Stimulated activated CD8-positive, alpha-beta memory T cell treated with anti-CD3 and anti-CD28 coated beads, Interleukin-7, amount 100 ng/mL, for 1 hour (primary cell): ENCODE data around the gene NCF1.
"Not testable (repeated sequence)": the region's sequence is repeated elsewhere in the genome, so short reads cannot be mapped to it uniquely, and the experiment has no call there.

Experiments used
- DNase-seq, 2 donors: peaks; one replicate each; pipeline ENCODE4 v3.0.0-alpha.2; 2020; ENCODE audit warnings: low read depth in 2 of 2

NCF1 gene

GRCh38 chr7:74773760-74774750 lies at the start of gene NCF1:
Gene NCF1, plus strand, starts transcription at chr7:74774011. Its CDS starts 21 bp downstream, at chr7:74774032.
- not testable (repeated sequence) for DNase-seq

- no peak for DNase-seq
Observed at GRCh38 chr7:74725840-74726239, 48.0 kb upstream of the NCF1 start.

DNA sequence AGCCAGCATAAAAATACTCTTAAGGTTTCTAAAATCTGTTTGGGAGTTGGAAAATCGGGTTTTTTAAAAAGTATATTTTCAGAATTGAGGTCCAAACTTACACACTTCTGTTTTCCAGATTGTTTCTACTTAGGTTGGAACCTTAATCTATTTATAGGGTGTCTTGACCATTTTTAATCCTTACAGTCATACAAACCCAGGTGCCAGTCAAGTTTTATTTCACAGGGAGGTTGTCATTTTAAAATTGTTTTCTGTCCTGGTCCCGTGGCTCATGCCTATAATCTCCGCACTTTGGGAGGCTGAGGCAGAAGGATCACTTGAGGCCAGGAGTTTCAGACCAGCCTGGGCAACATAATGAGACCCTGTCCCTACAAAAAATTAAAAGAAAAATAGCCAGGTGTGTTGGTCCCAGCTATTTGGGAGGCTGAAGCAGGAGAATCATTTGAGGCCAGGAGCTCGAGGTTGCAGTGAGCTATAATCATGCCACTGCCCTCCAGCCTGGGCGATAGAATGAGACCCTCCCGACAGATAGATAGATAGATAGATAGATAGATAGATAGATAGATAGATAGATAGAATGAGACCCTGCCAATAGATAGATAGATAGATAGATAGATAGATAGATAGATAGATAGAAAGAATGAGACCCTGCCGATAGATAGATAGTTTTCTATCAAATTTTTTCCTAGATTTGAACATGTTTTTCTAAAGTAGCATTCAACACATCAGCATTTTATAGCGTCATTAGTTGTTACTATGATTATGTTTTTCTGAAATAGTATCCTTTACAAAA lies 47.3 kb upstream of the NCF1 start:
- DNase-seq: no peak

DNA sequence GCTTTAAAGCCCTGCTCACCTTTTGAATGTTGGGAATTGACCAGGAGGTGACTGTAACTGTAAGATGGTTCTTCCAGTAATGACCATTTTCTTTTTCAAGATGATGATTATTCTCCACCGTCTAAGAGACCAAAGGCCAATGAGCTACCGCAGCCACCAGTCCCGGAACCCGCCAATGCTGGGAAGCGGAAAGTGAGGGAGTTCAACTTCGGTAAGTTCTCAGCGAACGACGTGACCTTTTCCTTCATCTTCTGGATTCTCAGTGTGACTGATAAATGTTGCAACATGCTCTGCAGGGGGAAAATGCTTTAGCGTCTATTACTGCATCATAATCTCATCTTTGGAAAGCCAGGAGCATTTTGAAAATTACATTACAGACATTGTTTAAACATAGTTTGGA lies 45.1 kb upstream of the NCF1 start:
- DNase-seq: not testable (repeated sequence)

GRCh38 chr7:74730186-74730585 lies 43.6 kb upstream of the NCF1 start:
- not testable (repeated sequence) for DNase-seq

GRCh38 chr7:74739974-74740703 lies 33.7 kb upstream of the NCF1 start:
- DNase-seq: not testable (repeated sequence)

GRCh38 chr7:74743936-74744557 lies 29.8 kb upstream of the NCF1 start:
- not testable (repeated sequence) for DNase-seq

DNA sequence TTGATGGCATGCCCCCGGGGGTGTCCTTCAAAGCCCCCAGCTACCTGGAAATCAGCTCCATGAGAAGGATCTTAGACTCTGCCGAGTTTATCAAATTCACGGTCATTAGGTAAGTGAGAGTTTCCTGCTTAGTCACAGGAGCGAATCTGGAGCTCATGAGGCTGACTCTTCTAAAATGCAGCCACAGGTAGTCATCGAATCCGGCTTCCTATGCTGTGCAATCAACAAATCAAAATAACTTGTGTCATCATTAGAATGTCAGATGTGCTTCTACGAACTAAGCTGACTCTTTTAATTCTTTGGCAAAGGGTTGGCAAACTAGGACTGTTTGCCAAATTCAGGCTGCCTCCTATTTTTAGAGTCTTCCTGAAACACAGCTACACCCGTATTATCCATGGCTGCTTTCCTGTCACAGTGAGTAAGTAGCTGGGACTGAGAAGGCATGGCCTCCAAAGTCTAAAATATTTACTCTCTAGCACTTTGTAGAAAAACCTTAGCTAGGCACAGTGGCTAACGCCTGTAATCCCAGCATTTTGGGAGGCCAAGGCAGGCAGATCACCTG lies 19.8 kb upstream of the NCF1 start:
- DNase-seq: not testable (repeated sequence)

DNA sequence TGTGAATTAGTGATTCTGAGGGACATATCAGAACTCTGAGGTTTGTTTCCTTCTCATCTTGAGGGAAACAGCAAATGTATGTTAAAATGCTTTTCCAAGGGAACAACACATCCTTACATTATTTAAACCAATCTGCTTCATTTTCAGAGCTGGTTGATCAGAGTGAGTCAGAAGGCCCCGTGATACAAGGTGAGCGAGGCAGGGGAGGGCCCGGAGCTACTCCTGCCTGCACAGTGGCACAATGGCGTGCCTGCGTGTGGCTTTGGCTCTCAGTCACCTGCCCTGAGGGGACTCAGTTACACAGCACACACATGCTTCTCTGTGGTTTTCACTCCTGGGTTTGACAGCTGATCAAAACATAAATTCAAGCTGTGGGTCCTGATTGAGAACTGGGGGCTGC lies 17.1 kb upstream of the NCF1 start:
- not testable (repeated sequence) for DNase-seq

GRCh38 chr7:74758268-74758667 lies 15.5 kb upstream of the NCF1 start:
- DNase-seq: not testable (repeated sequence)

DNA sequence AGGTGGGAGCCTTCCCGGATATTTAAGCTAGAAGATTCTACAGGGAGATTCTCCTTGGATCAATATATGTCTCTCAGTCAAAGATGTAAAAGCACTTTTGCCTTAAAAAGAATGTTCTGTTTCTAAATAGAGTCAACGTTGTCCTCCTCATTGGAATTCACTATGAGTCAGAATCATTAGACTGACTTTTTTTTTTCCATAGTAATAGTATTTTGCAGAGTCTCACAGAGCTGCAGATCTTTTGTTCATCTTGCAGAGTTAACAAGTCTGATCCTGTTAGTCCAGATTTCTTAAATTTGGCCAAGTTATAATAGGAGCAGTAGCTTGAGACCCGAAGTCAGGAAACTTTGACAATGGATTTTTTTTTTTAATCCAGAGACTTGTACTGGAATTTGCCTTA lies 14.8 kb upstream of the NCF1 start:
- not testable (repeated sequence) for DNase-seq

DNA sequence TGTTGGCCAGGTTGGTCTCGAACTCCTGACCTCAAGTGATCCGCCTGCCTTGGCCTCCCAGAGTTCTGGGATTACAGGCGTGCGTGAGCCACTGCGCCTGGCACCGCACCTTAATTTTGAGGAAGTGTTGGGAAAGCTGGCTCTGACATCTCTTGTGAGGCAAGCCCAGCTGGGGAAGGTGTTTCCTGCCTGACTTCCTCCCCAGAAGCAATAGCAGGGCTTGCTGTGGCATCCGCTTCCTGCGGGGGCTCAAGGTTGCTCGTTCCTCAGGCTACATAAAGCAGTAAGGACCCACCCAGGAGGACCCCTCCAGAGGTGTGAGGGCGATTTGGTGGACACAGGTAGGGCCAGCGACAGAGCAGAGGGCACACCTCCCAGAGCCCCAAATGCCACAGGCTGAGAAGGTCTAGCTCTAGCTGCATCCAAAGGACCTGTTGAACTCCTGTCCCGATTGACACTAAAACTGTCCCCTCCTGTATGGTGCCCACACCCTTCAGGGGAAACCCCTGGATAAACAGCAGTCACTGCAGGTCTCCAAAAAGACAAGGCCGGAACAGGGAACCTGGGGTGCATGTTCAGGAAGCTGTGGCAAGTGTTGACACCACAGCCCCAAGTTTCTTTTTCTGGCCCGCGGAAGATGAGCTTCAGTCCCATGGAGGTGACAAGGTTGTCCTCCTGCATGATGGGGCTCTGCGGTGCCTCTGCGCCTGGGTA lies 8.4 kb upstream of the NCF1 start:
- not testable (repeated sequence) for DNase-seq

DNA sequence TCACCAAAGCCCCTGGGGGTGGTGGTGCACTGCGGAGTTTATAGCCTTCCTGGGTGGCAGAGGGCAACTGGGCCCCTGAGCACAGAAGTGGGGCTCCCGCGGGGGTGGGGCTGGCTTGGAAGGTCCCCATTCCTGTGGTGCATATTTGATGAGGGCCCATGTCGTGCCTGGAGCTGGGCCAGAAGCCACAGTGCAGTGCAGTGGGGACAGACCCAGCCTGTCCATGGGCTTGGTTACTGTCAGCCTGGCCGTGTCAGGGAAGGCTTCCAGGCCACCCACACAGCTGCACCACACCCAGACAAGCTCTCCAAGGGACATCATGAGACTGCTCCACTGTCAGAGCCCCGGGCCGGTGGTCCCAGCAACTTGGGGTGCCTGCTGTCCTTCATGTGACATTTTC lies 7.3 kb upstream of the NCF1 start:
- DNase-seq: not testable (repeated sequence)

DNA sequence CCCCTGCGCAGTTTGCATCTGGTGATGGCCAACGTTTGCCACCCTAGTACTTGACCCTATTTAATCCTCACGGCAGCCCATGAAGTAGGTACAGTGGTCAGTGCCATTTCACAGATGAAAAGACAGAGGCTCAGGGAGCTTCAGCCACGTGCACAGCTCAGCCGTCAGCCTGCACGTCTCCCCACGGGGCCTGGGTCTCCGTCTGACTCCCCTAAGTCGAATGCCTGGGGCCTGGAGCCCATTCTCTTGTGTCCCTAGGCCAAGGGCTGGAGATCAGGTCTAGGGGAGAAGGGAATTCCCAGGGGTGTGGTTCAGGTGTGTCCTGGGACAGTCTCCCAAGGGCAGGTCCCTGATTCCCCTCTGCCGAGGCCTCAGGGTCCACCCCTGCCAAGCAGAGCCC lies 6.8 kb upstream of the NCF1 start:
- not testable (repeated sequence) for DNase-seq

DNA sequence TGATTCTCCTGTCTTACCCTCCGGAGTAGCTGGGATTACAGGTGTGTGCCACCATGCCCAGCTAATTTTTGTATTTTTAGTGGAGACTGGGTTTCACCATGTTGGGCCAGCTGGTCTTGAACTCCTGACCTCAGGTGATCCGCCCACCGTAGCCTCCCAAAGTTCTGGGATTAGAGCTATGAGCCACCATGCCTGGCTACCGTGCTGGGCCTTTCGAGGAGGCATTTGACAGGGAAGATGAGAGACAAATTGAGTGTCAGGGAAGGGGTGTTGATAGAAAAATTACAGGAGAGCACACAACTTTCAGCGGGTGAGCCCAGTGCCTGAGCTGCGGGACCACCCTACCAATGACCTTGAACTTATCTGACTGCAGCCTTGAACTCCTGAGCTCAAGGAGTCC lies 3.7 kb upstream of the NCF1 start:
- not testable (repeated sequence) for DNase-seq

DNA sequence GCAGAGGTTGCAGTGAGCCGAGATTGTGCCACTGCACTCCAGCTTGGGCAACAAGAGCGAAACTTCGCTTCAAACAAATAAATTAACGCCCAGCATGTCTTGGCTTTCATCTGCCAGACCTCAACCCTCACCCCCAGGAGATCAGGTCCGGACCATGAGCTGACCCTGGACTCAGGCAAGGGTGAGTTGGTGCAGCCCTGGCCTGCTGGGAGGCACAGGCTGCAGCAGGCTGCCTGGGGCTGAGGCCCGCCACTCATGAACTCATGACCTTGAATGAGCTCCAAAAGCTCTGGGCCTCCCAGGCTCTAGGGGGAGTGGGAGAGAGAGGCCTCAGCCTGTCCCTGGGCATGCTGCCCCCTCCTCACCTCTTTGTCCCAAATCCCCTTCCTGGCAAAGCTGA lies 1.7 kb upstream of the NCF1 start:
- not testable (repeated sequence) for DNase-seq

- not testable (repeated sequence) for DNase-seq
Observed at GRCh38 chr7:74775111-74775510, 1.3 kb downstream of the NCF1 start.

DNA sequence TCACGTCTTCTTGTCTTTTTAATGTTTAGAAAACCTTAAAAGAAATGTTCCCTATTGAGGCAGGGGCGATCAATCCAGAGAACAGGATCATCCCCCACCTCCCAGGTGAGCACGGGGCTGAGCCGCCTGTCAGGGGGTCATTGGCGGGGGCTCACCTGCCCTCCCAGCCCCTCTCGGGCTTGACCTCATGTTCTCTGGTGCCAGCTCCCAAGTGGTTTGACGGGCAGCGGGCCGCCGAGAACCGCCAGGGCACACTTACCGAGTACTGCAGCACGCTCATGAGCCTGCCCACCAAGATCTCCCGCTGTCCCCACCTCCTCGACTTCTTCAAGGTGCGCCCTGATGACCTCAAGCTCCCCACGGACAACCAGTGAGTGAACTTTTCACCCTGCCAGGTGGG lies 5.2 kb downstream of the NCF1 start:
- not testable (repeated sequence) for DNase-seq

DNA sequence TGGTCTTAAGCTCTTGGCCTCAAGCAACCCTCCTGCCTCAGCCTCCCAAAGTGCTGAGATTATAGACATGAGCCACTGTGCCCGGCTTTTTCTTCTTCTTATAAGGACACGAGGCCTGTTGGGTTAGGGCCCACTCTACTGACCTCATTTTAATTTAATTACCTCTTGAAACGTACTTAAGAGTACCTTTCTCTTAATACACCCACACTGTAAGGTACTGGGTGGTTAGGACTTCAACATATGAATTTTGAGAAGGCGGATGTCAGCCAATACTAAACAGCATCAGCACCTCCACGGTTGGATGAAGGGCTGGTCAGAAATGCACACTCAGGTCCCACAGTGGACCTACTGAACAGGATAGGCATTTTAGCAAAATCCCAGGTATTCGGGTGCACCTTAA lies 7.9 kb downstream of the NCF1 start:
- not testable (repeated sequence) for DNase-seq

DNA sequence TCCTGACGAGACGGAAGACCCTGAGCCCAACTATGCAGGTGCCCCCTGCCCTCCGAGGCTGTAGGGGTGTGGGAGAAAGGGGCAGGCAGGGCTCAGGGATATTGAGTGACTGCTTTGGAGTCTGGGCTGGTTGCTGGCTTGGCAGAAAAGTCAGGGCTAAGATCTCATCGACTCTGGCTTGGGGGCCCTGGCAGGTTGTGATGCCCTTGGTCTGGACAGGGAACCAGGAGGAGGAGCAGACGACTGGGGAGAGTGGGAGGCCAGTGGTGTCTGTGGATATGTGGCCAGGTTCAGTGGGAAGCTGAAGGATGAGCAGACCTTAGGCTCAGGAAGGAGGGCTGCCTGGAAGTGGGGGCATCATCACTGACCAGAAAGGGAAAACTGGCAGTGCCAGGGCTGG lies 9.8 kb downstream of the NCF1 start:
- not testable (repeated sequence) for DNase-seq
